HG03469 (cell line): ENCODE measurements around the gene ZNF248.
"Not testable (repeated sequence)": the region's sequence is repeated elsewhere in the genome, so short reads cannot be mapped to it uniquely, and the experiment has no call there.

Experiments
- ATAC-seq: cut with Tn5 transposase; IDR thresholded peaks from one replicate; pipeline ENCODE4 v1.9.1; 2021; ENCODE audit warnings: mild to moderate bottlenecking, moderate library complexity, moderate number of reproducible peaks; ENCODE audit not compliant: unreplicated experiment

Gene ZNF248

GRCh38 chr10:37857287-37858211 is at the start of gene ZNF248:
Gene ZNF248 (minus strand): TSS chr10:37857610. CDS start chr10:37856310, 1,300 bp downstream.
- peak; percentile 91 for ATAC-seq

GRCh38 chr10:37906382-37906781 is 49.0 kb upstream of the ZNF248 start:
- no peak for ATAC-seq

- ATAC-seq, result no peak
Observed at GRCh38 chr10:37896436-37896835, 39.0 kb upstream of the ZNF248 start.

GRCh38 chr10:37895674-37896073 is 38.3 kb upstream of the ZNF248 start:
- no peak for ATAC-seq

GRCh38 chr10:37885850-37886249 is 28.4 kb upstream of the ZNF248 start:
- ATAC-seq, result no peak

- ATAC-seq, result no peak
Observed at GRCh38 chr10:37872955-37873354, 15.5 kb upstream of the ZNF248 start.

- no peak for ATAC-seq
Observed at GRCh38 chr10:37872283-37872682, 14.9 kb upstream of the ZNF248 start.

- no peak for ATAC-seq
Observed at GRCh38 chr10:37871568-37872251, 14.3 kb upstream of the ZNF248 start.

GRCh38 chr10:37871143-37871542 is 13.7 kb upstream of the ZNF248 start:
- ATAC-seq, result no peak

GRCh38 chr10:37868796-37869195 is 11.4 kb upstream of the ZNF248 start:
- no peak for ATAC-seq

- ATAC-seq, result no peak
Observed at GRCh38 chr10:37865957-37866803, 8.8 kb upstream of the ZNF248 start.

GRCh38 chr10:37865264-37865663 is 7.9 kb upstream of the ZNF248 start:
- no peak for ATAC-seq

GRCh38 chr10:37860494-37861190 is 3.2 kb upstream of the ZNF248 start:
- peak; percentile 22 for ATAC-seq

GRCh38 chr10:37859270-37859669 is 1.9 kb upstream of the ZNF248 start:
- ATAC-seq, result not testable (repeated sequence)

GRCh38 chr10:37856881-37857286 is 526 bp downstream of the ZNF248 start:
- no peak for ATAC-seq

GRCh38 chr10:37855636-37856035 is 1.8 kb downstream of the ZNF248 start:
- ATAC-seq, result no peak

- ATAC-seq, result no peak
Observed at GRCh38 chr10:37854626-37855025, 2.8 kb downstream of the ZNF248 start.

- ATAC-seq, result no peak
Observed at GRCh38 chr10:37844644-37845043, 12.8 kb downstream of the ZNF248 start.

GRCh38 chr10:37839243-37839642 is 18.2 kb downstream of the ZNF248 start:
- ATAC-seq, result no peak
